GM18499 (cell line): ENCODE results near the gene C6orf15.

Experiments
- ATAC-seq: cut with Tn5 transposase; IDR thresholded peaks from one replicate; pipeline ENCODE4 v1.9.1; 2021; ENCODE audit warnings: moderate number of reproducible peaks; ENCODE audit not compliant: insufficient read depth, unreplicated experiment

Gene C6orf15

DNA sequence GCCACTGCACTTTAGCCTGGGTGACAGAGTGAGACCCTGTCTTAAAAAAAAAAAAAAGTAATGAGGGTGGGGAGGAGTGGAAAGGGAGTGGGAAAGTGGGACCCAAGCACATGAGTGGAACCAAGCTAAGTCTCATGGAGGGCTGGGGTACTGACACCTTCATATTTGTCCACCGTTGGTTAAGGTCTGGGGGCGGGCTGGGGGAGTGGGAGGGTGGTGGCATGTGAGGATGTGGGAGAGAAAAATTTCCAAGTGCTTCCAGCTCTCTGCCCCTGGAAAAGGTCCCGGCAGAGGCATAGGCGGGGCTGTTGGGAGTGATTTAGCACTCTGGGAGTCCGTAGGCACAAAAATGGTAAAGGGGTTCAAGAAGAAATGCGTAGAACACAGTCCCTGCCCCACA is 20.4 kb upstream of the C6orf15 start:
- no peak for ATAC-seq

DNA sequence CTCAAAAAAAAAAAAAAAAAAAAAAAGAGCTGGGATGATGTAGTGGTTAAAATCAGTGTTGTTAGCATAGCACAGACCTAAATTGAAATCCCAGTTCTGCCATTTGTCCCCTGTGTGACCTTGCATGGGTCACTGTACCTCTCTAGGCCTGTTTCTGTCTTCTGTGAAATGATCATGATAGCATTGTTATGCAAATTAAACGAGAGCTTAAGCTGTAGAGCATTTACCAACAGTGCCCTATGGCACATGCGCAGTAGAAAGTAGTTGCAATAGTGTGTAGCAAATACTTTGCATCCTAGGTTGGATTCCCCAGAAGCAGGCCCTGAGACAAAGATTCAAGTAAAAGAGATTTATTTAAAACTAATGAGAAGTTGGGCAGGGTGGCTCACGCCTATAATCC is 19.2 kb upstream of the C6orf15 start:
- no peak for ATAC-seq

DNA sequence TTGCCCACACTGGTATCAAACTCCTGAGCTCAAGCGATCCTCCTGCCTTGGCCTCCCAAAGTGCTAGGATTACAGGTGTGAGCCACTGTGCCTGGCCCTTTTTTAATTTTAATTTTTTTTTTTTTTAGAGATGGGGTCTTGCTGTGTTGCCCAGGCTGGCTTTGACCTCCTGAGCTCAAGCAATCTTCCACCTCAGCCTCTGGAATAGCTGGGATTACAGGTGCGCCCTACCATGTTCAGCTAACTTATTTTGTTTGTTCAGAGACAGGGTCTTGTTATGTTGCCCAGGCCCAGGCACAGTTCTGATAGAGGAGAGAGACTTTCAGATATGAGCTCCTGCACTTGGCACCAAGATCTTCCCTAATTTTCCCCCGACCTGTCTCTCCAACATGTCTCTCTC is 18.4 kb upstream of the C6orf15 start:
- ATAC-seq, result no peak

DNA sequence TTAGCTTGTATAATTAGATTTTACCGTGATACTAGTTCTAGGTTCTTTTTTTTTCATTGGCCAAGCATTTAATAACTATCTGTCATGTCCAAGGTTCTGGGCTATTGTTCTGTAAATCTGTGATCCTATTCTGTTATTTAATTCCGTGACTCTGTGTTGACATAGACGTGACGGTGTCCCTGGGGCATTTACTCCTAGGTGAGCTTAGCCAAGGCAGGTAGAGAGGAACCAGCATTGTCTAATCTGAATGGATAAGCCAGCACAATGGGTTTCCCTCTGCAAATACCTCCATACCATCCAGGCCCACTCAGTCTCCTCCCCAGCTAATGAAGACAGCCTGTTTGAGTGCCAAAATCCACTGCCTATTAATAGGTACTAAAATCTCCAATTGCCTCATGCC is 16.8 kb upstream of the C6orf15 start:
- ATAC-seq, result no peak

DNA sequence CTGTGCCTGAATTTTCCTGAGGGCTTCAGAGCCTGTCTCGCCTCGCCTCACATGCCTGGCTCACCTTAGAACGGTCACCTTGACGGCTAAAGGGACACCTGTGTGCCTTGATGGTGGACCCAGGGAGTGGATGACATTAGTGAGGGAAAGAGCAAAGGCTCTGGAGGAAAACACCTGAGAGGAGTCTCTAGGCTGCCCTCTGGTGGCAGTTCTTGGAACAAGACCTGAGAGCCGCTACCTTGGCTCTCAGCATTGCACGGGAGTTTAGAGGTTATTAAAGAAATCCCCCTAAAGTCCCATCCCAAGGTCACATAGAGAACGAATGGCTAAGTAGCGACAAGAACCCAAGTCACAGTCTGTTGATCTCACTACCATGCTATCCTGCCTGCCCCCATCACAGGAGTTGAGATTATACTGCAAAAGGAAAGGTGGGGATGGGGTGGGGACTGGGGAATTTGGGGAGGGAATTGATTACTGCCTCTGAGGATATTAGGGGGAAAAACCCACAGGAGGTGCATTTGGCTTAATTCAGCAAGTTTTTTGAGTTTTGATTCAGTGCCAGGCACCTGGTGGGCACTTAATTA is 15.8 kb upstream of the C6orf15 start:
- no peak for ATAC-seq

DNA sequence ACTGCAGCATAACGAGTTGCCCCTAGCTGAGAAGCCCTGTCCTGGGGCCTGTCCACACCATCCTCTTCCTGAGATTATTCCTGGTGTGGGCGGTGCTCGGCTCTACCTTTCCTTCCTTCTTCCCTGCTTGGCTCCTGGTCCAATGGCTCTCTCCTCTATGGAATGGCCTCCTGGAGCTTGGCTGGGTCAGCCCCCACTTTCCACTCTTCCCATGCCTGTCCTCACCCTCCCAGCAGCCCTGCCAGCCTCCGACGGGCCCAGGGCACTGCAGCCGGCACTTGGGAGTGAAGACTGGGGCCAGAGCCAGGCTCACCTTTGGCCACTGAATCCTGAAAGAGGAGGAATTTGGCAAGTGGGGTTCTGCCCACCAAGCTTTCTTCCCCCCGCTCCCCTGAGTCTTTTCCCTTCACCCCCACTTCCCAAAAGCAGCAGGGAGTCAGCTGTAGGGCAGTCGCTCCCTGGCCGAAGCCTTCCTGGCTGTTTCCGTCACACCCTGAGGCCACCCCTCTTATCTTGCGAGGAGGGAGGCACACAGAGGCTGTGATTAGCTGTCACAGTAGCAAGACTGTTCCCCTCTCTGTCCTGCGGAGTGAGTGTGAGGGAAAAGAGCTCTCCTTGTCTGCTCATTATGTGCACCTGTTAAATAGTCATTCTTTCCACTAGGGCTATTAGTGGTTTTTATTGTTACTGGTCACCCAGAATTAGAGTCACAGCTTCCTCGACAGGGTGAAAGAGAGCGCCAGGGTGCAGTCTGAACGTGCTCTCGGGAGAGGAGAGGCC is 14.2 kb upstream of the C6orf15 start:
- no peak for ATAC-seq

DNA sequence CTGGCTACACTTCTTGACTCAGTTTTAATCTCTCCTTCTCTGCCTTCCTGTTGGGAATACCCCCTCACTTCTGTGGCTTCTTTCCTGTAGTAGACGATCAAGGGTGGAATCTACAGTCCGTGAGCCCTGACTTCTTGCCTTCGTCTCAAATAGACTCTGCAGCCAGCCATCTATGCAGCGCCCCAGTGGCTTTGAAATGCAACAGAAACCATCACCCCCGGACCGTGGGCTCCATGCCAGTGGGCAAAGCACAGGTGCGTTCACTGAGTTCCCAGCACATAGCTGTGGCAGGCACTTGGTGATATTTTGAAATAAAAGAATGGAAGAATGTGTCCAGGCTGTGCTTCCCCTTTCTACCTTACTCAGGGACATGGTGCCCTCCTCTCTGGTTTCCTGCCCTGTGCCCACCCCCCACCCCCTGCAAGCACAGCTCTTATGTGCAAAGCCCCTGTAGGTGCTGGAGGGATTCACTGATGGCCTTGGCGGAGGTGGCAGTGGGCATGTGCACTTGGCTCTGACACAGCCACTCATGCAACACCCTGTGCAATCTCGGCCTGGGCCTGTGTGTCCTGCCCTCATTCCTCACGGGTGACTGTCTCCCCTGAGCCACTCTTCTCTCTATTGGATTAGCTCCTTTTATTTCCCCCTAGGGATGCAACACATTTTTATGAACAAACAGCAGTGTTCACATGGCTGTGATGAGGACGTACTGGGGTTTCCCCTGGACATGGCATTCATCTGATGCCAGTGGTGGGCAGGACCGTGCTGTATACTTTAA is 13.4 kb upstream of the C6orf15 start:
- ATAC-seq, result no peak

DNA sequence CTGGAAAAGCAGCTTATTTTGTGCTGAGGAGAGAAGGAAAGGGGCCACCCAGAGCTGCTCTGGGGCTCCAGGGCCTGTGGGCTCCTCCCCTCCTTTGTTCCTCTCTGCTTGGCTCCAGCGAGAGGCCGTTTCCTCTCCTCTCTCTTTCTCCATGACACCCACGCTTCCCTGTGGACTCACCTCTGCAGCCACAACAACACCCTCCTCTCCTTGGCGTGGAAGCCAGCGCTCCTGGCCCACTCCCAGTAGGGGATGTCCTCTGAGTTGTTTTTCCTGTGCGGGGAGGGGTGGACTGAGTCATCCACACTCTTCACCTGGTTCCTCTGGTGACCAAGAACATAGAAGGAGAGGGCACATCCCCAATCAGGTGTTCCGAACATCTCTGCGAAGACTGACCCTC is 12.8 kb upstream of the C6orf15 start:
- no peak for ATAC-seq

DNA sequence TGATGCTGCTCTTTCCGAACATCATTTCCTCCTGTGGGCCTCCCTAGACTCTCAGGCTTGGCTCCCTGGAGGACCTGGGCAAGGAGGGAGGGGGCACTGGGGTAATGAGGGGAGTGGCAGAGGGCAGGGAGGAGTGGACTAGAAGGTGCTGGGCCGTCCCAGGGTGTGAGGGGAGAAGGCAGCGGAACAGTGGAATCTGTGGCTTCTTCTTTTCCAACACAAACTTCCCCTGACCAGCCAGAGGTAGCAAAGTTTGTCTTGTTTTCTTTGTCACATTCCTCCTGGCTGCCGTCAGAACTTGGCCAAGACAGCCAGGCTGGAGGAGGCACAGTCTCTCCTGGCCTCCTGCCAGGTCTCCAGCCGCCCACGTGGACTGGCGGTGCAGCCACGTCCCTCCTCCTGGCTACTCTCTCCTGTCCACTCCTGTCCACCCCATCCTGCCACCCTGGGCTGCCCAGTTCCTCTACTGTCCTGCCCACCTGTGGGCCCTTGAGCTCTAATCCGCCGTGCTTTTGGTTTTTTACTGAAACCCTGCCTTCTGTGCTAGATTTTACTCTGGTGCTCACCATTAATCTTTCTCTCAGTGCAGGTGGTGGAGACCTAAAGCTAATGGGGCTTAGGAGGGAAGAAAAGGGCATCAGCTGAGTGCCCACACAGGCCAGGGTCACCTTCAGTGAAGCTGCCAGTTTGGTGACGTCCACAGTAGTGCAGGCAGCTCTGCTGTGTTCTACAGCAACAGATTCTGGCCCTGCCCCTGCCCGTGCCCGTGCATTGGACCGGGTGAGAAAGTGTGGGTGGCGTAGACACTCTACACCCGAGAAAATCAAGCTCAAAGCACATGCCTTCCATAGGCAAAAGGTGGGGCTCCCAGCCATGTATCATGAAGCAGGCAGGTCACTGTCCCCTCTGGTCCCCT is 10.7 kb upstream of the C6orf15 start:
- ATAC-seq, result no peak

DNA sequence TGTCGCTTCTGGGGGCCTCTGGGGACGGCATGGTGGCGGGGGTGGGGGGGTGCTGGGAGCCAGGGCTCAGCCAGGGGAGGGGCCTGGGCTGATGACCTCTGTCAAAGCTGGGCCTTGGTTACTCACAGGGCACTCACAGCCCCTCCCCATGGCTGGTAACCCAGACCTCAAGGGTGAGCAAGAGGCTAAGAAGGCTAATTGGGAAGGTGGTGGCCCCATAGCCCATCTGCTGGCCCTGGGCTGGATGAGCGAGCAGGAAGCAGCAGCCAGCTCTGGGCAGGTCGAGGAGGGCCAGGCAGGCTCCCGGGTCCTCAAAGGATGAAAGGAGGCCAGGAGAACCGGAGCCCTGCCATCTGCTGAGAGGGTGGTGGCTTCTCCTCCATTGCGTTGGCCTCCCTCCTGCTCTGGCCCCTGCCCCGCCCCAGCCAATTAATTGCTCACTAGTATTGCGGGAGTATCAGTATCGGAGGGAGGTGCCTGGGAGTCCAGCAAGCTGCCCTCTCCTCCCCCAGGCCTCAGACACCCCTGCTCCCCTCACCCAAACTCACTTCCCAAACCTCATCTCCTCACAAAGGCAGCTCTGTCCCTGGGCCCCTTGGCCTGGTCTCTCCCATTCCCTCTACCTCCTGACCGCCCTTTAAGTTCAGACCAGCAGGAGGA is 8.9 kb upstream of the C6orf15 start:
- ATAC-seq, result no peak

DNA sequence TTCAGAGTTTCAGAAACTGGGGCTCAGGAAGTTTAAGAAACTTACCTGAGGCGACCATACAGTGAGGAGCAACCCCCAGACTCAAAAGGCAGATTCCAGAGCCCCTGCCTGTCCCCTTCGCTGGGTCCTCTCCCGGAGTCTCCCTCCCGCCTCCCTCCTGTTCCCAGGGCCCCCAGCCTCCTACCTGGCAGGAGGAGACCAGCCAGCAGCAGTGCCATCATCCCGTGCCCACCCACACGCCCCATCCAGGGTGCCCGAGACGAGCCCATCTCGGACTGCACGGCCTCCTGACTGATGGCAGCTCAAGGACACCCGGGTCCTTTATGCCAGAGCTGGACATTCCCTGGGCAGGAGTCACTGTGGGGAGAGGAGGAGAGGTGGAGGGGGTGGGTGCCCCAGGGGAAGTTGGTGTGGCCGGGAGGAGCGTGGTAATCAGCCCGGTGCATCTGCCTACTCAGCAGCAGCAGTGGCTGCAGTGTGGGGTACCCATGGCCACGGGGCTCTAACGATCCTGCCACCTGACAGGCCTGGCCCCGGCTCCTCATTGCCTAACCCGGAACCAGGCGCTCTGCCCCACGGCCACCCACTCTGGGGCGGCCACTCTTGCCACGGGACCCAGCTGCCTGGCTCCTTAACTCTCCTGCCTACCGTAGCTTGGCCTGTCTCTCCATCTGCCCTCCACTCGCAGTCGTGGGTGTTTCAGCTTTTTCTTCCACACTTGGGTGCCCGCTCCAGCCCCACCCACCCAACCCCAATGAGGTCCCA is 8.0 kb upstream of the C6orf15 start, which contains the start of gene CDSN:
CDSN (minus strand) TSS at position 296 of the 765 bp plus-strand sequence; CDS start at position 269, 27 bp downstream.
- ATAC-seq, result no peak

DNA sequence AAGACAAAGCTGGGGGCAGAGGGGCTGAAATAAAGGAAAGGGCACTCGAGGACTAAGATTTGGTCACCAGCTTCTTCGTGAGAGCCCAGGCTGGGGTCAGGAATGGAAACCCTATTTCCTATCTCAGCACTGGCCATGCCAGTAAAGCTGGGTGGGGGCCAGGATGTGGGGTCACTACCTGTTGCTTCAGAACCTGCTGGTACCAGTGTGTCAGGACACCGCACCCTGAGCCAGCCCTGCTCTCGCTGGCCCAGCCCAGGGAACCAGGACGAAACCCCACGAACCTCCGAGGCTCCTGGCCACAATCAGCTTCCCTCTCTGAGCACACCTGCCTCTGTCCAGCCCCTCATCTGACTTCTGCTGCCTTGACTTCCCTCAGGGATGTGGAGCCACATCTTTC is 5.8 kb upstream of the C6orf15 start:
- no peak for ATAC-seq

DNA sequence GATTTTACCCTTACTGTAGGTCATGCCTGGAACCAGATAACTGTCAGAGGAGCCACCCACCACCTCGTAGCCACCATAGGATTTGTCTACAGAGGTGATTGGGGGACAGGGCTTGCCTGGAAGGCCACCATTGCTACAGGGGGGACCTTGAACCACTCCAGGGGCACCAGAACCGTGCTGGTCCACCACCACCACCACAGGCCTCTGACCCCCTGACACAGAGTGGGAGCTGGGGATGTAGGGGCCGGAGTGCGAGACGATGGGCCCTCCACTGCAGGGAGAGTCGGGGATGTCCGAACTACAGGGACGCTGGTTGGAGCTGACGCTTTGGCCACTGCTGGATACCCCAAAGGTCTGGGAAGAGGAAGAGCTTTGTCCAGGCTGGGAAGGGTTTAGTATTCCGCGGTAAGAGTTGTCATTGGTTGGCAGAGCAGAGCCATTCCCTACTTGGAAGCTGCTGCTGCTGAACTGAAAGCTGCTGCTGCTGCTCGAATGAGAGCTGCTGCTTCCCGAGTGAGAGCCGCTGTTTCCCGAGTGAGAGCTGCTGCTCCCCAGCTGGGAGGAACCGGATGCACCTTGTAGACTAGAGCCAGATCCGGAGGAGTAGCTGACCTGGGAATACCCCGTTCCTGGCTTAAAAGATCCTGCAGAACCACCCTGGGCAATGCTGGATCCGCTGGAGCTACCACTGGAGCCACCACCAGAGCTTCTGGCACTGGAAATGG is 4.4 kb upstream of the C6orf15 start:
- no peak for ATAC-seq

DNA sequence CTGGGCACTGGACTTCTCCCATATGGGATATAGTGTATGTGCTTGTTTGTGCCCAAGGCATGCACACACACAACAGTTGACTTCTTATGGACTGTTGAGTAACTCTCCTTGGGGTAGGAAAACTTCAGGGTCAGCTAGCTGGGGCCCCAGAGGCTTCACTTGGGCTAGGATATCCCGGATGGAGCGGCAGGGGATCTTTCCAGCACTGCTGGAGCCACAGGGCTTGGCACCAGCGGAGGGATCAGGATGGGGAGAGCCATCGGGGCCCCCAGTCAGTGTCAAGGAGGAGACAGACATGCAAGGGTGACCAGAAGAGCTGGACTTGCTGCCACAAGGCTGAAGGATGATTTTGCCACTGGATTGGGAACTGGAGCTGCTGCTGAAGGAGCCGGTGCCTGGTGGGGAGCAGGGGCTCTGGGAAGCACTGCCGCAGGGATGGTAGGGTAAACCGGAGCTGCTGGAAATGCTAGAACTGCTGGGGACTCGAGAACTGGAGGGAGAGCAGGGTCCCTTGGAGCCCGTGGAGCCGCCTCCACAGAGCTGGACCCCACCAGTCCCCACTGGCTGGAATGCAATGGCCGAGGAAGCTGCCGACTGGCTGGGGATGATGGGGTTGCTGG is 3.7 kb upstream of the C6orf15 start:
- no peak for ATAC-seq

DNA sequence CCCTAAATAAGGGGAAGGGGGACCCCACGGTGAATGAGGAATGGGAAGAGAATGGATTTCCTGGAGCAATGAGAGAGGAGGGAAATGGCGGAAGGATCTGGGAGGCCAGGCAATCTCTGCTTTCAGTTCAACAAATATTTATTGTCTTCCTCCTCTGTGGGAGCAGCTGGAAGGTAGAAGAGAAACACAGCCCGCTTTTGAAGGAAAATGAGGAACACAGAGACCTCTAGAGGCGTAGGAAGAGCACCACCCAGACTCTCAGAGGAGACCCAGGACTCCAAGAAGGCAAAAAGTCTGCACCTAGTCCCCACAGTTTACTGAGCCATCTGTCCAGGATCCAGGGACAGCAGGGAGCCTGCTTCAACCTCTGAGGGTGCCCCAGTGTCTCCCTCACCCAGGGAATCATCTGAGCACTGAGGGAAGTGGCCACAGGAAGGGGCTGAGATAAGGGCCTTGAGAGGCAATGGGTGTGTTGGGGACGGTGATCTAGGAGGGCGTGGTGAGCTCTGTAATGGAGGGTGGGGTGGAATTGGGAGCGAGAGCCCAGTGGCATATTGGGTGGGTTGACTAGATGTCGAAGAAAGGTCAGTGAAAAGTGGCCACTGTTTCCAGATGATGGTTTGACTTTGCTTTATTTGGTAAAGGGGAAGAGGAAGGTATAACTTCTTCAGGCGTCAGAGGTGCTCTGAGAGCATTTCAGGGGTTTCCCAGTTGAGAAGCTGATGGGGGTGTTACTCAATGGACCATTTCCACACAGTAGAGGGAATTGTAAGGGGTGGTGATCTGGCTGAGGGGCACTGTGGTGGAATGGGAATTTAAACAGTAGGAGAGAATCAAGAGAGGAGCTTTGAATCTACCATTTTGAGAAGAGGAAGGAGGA is 2.8 kb upstream of the C6orf15 start:
- ATAC-seq, result no peak

DNA sequence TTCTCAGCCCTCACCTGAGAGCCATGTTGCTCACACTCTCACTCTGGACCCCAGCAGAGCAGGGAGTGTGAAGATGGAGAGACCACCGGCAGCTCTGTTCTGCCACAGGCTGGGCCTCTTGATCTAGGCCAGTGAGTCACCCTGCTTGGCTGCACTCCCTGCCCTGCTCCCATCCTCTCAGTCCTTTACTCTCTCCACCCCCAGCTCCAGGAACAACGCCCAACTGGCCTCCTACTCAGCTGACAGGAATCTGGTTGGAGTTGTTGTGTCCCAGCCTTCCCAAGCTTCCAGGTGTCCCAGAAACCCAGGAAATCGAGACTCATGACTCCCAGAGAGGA is 2.1 kb upstream of the C6orf15 start, which contains the start of gene PSORS1C1:
PSORS1C1 (plus strand) TSS at position 260 of the 338 bp plus-strand sequence. CDS start 14,833 bp downstream, outside the sequence.
- no peak for ATAC-seq
